ENCODE data around the gene ZNF343.
"Not testable (repeated sequence)": the region's sequence is repeated elsewhere in the genome, so short reads cannot be mapped to it uniquely, and the experiment has no call there.

Gene ZNF343

DNA sequence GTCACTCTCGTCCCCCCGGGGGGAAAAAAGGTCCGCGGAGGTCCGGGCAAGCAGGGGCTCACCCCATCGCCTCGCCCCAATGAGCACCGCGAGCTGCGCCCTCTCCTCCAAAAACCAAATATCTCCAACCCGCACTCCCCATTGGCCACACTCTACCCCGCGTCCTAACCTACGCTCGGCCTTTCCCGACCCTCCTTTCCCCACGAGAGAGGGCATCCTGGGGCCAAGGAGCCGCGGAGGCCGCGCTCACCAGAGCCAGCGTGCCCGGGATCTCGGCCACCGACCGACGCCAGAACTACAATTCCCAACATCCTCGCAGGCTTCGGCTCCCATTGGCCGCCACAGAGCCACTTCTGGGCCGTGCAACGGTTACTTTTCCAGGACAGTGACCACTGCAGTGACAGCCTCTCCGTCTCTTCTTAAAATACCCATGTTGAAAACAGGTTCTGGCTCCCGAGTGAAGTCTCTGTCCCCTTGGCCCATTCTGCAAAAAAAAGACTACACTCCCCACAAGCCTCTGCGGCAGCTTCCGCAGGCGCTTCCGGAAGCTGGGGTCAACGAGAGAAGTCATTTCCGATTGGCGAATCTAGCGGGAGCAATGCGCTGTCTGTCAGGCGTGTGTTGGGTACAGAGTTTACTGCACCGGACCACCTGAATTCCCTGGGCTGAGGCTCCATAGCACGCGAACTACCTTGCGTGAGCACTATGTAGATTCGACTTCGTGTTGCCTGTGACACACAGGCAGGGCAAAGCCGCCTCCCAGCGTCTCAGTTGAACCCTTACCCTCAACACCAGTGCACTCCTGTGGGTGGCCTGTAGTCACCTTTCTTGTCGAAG is at the start of gene ZNF343:
Gene ZNF343 (minus strand): TSS at position 285 of the 837 bp plus-strand sequence. CDS start 15,020 bp downstream, outside the sequence.
- peak; percentile 79 for DNase-seq

DNA sequence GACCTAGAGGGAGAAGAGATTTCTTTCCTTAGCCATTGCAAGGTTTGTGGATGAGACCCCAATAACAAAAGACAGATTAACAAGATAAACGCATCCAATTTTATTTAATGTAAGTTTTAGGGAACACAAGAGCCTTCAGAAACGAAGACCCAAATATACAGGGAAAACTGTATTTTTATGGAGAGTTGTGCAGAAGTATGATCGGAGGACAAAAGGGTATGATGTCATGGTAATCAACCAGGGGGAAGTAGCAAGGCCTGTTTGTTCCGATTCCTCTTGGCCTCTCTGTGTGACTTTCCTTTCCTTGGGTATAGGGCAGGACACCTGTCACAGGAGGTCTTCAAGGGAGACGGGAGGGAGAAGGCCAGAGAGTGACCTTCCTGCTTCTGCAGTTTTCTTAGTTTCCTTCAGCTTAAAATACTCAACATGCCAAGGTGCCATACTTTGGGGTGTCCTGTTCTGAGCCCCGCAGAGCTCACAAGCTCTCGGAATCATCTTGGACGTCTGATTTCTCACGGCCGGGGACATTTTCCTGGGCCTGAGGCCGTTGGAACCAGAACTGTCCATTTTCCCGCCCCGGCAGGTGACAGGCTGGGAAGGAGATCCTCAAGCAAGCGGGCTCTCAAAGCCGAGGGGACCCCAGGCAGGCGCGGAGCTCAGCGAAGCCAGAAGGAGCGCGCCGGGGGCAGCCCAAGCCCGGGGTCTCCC is 49.3 kb upstream of the ZNF343 start:
- no peak for DNase-seq

DNA sequence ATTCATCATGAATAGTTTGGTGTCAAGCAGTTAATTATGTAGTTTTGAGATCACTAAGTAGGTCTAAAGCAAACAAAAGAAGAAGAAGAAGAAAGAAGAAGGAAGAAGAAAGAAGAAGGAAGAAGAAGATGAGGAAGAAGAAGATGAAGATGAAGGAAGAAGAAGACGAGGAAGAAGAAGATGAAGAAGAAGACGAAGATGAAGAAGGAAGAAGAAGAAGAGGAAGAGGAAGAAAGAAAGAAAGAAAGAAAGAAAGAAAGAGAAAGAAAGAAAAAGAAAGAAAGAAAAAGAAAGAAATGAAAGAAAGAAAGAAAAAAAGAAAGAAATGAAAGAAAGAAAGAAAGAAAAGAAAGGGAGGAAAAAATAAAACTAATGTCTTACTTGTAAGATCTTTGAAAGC is 36.9 kb upstream of the ZNF343 start:
- no peak for DNase-seq

DNA sequence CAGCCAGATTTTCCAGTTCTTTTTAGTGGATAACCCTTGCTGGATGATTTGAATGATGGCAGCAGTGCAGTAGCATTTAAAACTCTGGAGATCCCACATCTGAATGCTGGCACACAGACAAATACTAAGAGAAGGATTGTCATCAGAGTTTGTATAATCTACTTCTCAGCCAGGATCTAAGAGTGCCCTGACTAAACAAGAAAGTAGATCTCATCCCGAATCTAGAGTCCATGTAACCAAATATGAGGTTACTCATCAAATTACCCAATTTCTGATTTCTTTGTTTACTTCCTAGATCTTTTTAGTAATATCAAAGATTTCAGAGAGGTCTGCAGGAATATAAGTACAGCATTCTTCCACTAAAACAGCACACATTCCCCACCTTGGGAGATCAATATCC is 35.5 kb upstream of the ZNF343 start:
- DNase-seq, result no peak

DNA sequence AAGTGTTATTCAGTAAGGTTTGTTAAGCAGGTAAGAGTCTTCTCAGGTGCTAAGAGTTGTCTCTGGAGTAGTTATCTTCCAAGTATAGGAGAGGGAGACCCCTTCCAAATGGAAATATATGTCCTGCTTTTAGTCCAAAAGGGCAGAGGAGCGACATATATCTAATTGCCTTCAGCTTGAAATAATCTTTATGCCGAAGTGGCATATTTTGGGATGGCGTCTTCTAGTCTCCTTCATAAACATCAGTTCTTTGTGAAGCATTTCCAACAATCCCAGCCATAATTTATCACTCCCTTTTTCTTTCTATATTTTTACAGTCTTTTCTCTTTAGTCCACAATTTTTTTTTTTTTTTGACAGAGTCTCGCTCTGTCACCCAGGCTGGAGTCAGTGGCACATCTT is 33.6 kb upstream of the ZNF343 start:
- no peak for DNase-seq

DNA sequence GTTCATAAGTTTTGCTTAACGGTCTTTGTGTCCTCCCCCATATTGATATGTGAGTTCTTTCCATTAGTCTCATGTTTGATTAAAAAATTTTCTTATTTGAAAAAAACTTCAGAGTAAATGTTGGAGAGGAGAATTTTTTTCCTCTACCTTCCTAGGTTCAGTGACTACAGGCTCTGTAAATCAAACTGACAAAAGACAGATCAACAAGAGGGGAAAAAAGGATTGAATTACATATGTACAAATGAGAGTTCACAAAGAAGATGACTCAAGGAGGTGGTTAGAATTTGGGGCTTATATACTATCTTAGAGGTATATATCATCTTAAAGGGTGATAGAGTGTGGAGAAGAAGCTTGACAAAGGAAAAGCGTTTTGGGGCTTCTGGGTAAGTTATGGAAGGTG is 33.2 kb upstream of the ZNF343 start:
- DNase-seq, result no peak

DNA sequence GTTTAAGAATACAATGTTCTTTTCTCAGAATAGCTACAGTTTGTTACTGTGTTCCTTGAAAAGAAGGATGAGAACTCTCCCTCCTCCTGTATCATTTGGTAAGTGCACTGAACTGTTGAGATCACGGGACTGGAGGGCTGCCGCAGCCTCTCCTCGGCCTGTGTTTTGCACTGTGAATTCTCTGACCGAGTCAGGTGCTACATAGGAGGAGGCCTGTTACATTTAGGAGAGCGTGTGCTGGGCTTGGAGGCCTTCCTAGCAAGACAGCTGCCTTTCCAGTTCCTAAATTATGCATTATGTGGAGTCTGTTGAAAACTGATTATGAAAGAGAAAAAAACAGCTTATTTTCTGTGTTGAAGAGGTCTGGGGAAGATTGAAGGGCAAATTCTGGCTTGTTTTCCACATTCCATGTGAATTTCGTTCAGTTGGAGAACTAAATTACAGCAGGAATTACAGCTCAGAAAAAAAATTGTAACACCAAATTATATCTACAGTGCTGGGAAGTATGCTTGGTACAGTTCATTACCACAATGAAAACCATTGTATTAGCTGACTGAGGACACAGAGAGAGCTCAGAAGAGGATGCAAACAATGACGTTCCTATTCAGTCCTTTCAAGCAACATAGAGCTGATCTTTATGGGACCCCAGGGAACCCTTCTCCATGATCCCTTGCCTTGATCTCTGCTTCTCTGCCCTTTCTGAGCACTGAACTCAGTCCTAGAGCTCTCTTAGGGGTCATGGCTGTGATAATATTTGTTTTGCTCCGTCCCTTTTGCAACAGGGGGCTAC is 30.4 kb upstream of the ZNF343 start:
- no peak for DNase-seq

DNA sequence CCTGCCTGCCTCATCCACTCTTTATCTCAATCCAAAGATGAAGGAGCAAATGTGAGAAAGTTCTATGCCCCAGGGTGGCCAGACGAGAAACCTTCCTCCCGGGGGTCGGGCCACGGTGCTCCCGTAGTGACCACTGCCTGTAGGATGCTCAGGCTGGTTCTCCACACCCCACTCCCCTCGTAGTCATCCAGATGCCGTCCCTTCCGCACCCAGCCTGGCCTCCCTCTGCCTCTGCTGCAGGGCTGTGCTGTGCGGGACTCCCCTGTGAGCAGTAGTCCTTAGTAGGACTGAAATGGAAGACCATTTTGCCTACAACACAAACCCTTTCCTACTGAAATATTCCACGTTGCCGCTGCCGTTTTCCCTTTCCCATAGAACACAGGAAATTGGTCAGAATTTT is 29.6 kb upstream of the ZNF343 start:
- DNase-seq, result no peak

DNA sequence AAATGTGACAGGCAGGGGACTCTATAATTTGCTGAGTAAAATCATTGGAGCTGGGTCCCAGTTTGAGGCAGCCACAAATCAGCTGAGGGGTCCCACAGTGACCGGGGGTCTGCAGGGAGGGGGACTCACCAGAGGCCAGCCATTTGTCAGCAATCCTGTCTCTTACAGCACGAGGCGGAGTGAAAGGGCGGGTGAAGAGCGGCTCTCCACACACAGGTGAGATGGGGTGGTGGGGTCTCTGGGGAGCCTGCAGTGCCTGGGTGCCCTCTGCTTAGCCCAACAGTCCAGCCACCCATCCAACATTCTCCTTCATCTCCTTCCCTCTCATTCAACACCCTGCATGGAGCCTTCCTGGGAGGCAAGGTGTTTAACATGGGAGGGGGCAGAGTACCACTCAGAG is 28.4 kb upstream of the ZNF343 start:
- DNase-seq, result no peak

DNA sequence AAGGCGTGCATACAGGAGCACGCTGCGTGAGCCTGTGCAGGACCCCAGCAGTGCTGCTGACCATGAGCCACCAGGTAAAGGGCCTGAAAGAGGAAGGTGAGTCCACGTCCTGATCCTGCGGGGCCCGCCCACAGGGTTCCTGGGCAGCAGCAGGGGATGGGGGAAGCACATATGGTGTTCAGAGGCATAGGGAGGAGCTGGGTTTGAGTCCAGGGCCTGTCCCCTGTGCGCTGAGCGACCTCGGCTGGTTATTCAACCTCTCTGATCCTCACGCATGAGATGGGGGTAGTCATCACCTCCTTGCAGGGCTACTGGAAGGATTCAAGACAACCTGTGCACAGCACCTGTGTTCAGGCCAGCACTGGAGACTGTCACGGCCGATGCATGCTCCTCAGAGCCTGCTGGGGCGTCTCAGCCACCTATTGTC is 27.9 kb upstream of the ZNF343 start, which contains the start of gene TMC2:
Gene TMC2 (plus strand): TSS at position 14 of the 427 bp plus-strand sequence. CDS start 49 bp downstream, at position 63.
- no peak for DNase-seq

DNA sequence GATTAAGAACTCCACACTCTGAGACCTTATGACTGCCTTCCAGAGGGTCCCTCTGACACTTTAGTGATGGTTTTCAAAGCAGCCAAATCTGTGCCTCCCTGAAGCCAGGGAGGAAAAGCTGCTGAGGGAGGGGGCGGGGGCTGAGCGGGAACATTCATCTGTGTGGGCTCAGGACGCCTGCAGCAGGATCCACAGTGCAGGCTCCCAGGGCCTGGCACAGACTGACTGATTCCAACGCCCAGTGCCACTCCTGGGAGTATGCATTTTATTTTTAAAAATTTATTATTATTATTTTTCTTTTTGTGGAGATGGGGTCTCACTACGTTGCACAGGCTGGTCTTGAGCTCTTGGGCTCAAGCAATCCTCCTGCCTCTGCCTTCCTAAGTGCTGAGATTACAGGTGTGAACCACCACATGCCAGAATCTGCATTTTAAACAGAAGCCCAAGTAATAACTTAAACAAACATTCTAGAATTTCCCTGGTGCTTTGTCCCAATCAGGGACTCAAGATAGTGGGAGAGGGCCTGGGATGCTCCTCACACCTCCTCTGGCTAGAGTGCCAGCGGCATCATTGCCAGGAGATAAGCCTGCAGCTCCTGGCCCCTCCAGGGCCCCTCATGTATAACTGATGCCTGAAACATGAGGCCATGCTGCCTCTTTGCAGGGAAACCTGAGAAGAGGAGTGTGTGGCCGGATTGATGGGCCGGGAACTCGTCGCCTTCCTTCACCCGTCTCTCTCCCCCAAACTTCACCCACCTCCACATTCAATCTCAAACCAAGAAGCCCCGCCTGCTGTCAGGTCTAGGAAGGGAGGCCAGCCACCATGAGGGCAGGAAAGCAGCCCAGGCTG is 27.2 kb upstream of the ZNF343 start:
- no peak for DNase-seq

DNA sequence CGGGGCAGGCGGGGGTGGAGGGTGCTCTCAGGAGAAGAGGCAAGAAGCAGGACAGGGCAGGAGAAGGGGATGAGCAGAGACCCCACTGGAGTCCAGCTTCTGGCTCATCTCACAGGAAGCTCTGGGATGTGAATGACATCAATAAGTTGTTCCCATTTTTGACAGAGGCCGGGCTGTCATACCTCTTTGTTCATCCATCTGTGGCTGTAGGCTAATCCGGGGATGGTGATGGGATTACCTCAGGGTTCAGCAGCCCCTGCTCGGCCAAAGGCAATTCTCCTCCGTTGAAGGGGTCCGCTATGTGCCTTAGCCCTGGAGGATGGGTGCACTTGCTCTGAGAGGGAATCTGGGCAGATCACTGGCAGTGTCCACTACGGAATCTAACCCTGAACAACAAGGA is 24.4 kb upstream of the ZNF343 start:
- no peak for DNase-seq

DNA sequence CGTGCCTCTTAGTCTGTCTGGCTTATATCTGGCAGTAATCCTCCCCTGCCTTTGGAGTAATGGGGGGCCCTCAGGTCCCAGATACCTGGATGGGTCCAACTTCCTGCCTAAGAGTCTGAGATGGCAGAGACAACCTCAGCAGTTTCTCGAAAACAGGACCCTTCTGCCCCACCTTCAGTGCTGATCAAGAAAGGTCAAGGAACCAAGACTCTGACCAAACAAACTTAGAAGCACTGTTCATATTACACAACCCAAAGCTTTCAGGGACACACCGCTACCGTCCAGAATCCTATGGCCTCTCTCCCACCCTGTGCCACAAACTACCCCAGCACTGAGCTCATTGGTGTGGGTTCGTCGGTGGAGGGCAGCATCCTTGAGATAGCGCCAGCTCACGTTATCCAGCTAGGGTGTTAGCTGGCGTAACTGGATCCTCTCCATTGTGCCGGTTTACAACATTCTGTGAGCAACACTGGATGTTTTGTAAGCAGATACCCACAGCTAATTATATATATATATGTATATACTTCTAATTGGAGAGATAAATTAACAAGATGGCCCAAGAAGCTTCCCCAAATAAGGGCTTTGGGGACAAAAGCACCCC is 20.1 kb upstream of the ZNF343 start:
- no peak for DNase-seq

DNA sequence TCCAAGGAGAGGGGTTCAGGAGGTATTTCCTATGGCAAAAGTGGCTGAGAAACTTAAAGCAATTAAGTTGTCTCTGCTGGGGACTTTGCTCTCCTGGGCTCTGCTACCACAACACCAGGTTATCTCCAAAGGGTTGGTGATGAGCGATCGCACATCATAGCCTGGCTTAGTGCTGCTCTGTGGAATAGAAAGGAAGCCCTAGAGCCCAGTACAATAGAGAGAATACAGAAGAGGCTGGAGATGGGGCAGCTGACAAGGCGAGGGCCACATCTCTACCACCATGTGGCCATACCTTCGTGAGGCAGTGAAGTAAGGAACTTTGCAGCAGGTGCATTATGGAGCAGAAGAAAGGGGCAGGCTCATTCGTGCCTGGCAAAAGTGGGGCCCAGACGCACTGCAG is 19.0 kb upstream of the ZNF343 start:
- no peak for DNase-seq

DNA sequence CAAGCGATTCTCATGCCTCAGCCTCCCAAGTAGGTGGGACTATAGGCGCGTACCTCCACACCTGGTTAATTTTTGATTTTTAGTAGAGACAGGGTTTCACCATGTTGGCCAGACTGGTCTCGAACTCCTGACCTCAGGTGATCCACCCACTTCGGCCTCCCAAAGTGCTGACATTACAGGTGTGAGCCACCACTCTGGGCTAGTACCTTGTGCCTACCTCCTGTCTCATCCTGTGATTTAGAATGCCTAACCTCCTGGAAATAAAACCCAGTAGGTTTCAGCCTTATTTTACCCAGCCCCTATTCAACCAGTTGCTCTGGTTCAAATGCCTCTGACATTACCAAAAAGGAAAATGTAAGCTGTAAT is 17.5 kb upstream of the ZNF343 start:
- not testable (repeated sequence) for DNase-seq

DNA sequence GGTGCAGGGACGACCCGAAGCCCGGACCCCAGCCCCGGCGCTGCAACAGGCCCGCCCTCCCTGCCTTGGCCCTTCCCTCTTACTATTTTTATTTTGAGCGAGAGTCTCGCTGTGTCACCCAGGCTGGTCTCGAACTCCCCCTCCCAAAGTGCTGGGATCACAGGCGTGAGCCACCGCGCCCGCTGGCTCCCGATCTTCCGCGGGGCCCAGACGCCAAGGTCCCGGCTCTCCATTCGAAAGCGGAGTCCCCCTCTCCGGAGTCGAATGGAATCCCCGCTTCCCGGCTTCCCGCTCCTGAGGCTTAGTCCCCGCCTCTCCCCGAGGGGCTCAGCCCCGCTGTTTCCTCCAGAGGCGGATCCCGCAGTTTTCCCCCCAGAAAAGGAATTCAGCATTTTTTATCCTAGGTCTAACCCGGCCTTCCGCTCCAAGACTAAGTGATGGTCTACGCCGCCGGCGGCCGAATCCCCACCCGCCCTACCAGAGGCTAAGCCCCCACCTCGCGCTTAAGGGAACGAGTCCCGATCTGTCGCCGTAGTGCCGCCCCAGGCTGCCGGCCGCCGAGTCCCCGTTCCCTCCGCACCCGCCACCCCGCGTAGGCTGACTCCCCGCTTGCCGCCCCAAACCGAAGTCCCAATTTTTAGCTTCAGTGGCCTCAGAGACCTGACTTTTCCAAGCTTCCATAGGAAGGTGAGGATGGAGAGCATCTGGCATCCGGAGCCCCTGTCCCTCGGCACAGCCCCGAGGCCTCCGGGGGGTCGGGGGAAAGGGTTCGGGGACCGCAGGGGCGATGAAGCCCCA is 16.2 kb upstream of the ZNF343 start:
- peak; percentile 58 for DNase-seq

DNA sequence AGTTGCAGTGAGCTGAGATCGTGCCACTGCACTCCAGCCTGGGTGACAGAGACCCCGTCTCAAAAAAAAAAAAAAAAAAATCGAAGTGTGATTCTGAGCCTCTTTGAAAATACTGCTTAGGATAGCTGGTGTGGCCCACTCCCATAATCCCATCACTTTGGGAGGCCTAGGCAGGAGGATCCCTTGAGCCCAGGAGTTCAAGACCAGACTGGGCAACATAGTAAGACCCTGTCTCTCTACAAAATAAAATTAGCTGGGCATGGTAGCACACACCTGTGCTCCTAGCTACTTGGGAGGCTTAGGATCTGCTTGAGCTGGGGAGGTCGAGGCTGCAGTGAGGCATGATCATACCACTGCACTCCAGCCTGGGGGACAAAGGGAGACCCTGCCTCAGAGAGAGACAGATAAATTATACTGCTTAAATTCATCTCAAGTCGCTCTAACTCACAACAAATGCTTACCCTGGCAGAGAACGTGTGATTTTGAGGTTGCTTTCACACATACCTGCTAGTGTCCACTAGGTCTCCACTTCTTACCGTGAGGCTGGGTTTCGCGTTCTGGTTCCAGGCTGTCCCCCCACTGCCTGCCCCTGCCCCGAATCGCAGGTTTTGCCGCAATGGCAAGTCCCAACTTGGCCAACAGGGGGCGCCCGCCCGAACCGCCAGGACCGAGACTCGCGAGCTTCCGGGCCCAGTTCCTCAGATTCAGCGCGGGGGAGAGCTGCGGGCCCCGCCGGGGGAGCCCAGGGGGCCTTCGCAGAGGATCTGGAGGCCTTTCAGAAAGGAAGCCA is 15.4 kb upstream of the ZNF343 start:
- peak; percentile 93 for DNase-seq

DNA sequence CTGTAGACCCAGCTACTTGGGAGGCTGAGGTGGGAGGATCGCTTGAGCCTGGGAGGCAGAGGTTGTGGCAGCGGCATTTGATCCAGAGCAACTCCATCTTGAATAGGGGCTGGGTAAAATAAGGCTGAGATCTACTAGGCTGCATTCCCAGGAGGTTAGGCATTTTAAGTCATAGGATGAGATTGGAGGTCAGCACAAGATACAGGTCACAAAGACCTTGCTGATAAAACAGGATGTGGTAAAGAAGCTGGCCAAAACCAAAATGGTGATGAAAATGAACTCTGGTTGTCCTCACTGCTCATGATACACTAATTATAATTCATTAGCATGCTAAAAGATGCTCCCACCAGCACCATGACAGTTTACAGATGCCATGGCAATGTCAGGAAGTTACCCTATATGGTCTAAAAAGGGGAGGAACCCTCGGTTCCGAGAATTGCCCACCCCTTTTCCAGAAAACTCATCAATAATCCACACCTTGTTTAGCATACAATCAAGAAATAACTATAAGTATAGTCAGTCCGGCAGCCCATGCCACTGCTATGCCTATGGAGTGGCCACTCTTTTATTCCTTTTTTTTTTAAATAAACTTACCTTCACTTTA is 14.2 kb upstream of the ZNF343 start:
- not testable (repeated sequence) for DNase-seq

DNA sequence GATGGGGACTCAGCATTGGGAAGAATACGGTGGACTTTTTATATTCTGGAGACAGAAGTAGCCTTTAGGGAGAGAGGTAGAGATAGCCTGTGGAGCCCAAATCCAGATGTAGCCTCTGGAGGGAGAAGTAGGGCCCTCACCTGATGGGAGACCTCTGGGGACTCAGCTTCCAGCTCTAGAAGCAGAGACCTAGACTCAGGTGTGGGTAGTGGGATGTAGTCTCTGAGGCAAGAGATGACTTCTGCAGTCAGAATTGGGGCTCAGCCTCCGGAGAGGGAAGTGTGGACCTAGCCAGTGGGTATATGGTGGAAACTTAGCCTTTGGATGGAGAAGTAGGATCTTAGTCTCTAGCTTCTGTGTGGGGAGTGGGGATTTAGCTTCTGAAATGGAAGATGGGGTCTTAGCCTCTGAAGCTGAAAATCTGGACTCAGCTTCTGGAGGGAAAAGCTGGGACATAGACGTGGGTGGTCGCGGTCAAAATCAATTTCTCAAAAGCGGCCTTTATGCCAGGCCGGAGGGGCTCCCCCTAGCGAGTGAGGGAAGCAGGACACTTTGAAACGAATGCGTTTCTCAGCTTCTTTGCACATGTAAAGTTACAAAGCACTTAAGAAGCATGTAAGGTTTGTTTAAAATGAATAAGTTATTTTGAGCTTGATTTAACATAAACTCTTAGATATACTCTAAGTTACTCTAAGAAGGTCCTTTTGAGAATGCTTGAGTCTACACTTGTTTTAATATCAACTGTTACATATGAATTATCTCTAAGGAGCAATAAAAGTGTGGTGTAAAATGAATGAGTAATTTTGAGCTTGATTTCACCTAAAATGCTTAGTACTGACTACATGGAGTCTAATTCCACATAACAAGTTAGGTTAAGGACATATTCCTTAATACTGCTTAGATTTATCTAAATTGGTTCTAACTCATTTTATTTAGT is 12.9 kb upstream of the ZNF343 start:
- DNase-seq, result peak; percentile 64

Data from CD4-positive, alpha-beta T cell treated with Interleukin-6 for 4 hours (primary cell).